BJ (cell line): ENCODE results near the gene HAUS3. TPM values are rescaled to one million over a fixed set of nuclear protein-coding genes. Genes with fewer than 3 reads are reported as not detected.

Experiments
- CTCF ChIA-PET: fragments of 350-600 bp; formaldehyde crosslinking; extraction: SDS; loops from one replicate; lab custom pipeline; 2021; ENCODE audit warnings: antibody characterized with exemption, inconsistent platforms; lab: Yijun Ruan, JAX
- POLR2A ChIA-PET: fragments of 300-600 bp; sonication (Branson Sonifier 250); formaldehyde crosslinking; extraction: SDS; loops from one replicate; lab custom pipeline; 2021; ENCODE audit warnings: antibody characterized with exemption; lab: Charles Lee
- DNase-seq: peaks from one replicate; pipeline ENCODE4 v3.0.0-alpha.2; 2011; ENCODE audit warnings: low read depth
- H3K27me3 ChIP-seq: 2 replicates; pipeline ENCODE4 v1.6.0; 2011; ENCODE audit warnings: low read length; ENCODE audit not compliant: control insufficient read depth, insufficient read depth
- H3K36me3 ChIP-seq: 2 replicates; pipeline ENCODE4 v1.5.1; 2011; ENCODE audit warnings: low read length; ENCODE audit not compliant: control insufficient read depth, insufficient read depth
- H3K4me3 ChIP-seq: 2 replicates; pipeline ENCODE4 v1.5.1; 2011; ENCODE audit warnings: low read depth, mild to moderate bottlenecking, control low read depth, low read length
- polyA plus RNA-seq: library from polyadenylated mRNA; depleted of rRNA; stranded (reverse); fragments of >200 nt; gene quantifications from 2 replicates; pipeline ENCODE4 v1.2.3, GENCODE V29; 2011
- TF ChIP-seq, protein P1 (sequence below): IDR thresholded peaks from 2 replicates; pipeline ENCODE4 v1.5.1; 2011; ENCODE audit warnings: low read depth, mild to moderate bottlenecking, control low read depth, inconsistent platforms, low read length, moderate library complexity; ENCODE audit not compliant: insufficient read depth

Gene HAUS3
- polyA plus RNA-seq, 1 experiment, result 1.9 TPM

DNA sequence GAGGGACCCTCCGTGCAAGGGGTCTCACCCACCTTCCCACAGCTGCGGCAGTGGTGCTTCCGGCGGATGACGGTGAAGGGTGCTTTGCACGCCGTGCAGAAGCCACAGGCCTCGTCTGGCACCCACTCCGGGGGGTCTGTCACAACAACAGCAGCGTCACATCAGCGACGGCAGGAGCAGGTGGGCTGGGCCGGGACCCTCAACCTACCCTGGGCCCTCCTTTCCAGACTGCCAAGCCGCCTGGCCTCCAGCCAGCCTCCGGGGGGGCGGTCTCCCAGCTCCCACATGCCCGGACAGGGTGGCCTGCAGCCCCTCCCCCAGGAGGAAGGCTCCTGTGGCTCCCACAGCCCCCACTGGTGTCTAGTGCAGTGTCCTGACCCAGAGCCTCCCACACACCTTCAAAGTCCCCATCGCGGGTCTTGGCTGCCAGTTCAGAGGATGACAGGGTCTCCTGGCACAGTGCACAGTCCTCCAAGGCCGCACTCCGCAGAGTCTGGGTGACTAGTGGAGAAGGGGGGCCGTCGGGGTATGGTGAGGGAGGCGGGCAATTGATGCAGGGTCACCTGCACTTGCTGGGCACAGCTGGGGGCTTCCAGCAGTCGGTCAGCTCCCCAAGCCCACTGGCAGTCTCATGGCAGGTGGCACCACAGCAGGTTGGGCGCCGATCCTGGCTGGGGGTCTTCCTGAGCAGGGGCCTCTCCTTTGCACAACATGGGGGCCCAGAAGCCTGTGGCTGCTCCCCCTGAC, 29.5 kb upstream of the HAUS3 start:
- Histone ChIP-seq H3K4me3 (no peak overlapping the region), H3K36me3 (no peaks in the 10 kb centered on the region), H3K27me3 (no peaks in the 10 kb centered on the region)
- TF ChIP-seq, protein P1, sequence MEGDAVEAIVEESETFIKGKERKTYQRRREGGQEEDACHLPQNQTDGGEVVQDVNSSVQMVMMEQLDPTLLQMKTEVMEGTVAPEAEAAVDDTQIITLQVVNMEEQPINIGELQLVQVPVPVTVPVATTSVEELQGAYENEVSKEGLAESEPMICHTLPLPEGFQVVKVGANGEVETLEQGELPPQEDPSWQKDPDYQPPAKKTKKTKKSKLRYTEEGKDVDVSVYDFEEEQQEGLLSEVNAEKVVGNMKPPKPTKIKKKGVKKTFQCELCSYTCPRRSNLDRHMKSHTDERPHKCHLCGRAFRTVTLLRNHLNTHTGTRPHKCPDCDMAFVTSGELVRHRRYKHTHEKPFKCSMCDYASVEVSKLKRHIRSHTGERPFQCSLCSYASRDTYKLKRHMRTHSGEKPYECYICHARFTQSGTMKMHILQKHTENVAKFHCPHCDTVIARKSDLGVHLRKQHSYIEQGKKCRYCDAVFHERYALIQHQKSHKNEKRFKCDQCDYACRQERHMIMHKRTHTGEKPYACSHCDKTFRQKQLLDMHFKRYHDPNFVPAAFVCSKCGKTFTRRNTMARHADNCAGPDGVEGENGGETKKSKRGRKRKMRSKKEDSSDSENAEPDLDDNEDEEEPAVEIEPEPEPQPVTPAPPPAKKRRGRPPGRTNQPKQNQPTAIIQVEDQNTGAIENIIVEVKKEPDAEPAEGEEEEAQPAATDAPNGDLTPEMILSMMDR, result no peak
- no peak for DNase-seq
- ChIA-PET POLR2A (no interaction called here), CTCF (no interaction called here)

DNA sequence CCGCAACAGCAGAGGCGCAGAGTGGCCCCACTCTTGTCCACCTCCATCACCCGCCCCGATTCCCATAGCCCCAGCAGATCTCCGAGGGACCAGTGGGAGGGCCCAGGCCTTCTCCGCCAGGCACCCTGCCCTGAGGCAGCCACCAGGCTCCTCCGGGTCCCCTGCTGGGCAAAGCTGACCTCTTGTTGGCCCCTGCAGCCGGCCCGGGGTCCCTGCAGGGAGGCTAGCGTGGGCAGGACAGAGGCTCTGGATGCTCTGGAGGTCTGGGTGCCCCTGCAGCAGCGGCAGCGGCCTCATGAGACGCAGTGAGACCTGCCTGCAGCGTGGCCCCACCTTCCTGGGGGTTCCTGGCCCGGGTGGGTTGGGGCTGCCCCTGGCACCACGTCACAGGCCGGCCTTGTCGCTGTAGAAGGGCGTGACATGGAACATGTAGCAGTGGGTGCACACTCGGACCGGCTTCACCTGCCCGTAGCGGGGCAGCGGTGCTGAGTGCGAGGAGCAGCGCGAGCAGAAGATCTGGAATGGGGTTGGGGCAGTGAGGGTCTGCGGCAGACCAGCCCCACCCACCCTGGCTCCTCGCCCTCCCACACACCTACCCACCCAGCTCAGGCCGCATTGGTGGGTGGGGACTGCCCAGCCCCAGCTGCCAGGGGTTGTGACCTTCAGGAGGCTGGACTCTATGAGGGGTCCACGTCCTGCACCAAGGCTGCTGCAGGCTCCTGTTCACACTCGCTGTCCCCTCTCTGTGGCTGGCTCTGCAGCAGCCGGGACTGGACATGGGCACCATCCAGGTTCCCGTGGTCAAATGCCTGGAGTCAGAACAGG, 28.6 kb upstream of the HAUS3 start:
- ChIA-PET CTCF (no interaction called here), POLR2A (no interaction called here)
- no peaks in the 10 kb centered on the region for H3K27me3 ChIP-seq
- no peak overlapping the region for H3K4me3 ChIP-seq
- no peak for DNase-seq
- TF ChIP-seq, protein P1, result no peak
- no peaks in the 10 kb centered on the region for H3K36me3 ChIP-seq

DNA sequence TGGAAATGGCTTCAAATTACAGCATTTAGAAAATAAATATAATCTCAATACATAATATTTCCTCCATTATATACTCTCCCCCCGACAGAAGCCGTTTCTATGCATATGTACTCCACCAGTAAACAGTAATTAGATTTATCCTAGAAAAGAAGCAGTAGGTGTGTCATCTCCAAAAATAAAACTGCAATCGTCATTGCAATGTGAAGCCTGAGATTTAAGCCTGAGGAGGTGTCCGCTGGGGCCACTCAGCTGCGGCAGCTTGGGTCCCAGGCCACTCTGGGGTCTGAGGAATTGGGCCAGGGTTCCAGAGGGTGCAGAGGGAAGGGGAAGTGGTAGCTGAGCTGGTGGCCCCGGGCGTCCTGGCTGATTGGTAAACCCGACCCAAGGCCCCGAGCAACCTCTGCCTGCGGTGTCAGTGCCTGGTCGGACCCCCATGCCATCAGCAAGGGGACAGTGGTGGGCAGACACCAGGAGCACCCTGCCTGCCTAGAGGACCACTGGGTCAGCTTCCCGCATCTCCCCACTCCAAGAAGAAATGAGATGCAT, 27.8 kb upstream of the HAUS3 start:
- CTCF ChIA-PET, result no interaction called here
- POLR2A ChIA-PET, result no interaction called here
- H3K27me3 ChIP-seq, result no peaks in the 10 kb centered on the region
- TF ChIP-seq, protein P1, result no peak
- H3K36me3 ChIP-seq, result no peaks in the 10 kb centered on the region
- no peak for DNase-seq
- no peak overlapping the region for H3K4me3 ChIP-seq

DNA sequence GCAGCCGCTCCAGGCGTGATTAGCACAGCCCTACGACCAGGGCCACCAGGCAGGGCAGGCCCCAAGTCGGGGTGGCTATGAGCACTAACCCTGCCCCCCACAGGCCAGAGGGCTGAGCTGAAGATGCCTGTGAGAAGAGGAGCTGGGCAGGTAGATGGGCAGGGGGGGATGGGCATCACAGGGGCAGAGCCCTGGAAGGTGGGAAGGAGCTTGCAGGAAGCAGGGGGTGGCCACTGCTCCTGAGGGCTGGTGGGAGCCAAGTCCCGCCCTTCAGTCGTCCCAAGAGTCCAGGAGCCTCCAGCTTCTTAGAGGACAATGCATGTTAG, 27.2 kb upstream of the HAUS3 start:
- no peaks in the 10 kb centered on the region for H3K36me3 ChIP-seq
- H3K4me3 ChIP-seq, result no peak overlapping the region
- POLR2A ChIA-PET, result no interaction called here
- CTCF ChIA-PET, result no interaction called here
- DNase-seq, result no peak
- TF ChIP-seq, protein P1, result no peak
- H3K27me3 ChIP-seq, result no peaks in the 10 kb centered on the region
